ENCODE results near the gene FAM168A.

- TF ChIP-seq, protein P1, sequence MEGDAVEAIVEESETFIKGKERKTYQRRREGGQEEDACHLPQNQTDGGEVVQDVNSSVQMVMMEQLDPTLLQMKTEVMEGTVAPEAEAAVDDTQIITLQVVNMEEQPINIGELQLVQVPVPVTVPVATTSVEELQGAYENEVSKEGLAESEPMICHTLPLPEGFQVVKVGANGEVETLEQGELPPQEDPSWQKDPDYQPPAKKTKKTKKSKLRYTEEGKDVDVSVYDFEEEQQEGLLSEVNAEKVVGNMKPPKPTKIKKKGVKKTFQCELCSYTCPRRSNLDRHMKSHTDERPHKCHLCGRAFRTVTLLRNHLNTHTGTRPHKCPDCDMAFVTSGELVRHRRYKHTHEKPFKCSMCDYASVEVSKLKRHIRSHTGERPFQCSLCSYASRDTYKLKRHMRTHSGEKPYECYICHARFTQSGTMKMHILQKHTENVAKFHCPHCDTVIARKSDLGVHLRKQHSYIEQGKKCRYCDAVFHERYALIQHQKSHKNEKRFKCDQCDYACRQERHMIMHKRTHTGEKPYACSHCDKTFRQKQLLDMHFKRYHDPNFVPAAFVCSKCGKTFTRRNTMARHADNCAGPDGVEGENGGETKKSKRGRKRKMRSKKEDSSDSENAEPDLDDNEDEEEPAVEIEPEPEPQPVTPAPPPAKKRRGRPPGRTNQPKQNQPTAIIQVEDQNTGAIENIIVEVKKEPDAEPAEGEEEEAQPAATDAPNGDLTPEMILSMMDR (conservative IDR thresholded peaks at IDR 0.05; ENCODE audit: low read length): no peak
- TF ChIP-seq EZH2phosphoT487 (IDR thresholded peaks at IDR 0.05; ENCODE audit: borderline replicate concordance, low read depth, low read length): no peak
These were observed 166.5 kb downstream of the FAM168A start for GRCh38 chr11:73431396-73431795.
